ENCODE measurements around the gene CARNS1.

DNA sequence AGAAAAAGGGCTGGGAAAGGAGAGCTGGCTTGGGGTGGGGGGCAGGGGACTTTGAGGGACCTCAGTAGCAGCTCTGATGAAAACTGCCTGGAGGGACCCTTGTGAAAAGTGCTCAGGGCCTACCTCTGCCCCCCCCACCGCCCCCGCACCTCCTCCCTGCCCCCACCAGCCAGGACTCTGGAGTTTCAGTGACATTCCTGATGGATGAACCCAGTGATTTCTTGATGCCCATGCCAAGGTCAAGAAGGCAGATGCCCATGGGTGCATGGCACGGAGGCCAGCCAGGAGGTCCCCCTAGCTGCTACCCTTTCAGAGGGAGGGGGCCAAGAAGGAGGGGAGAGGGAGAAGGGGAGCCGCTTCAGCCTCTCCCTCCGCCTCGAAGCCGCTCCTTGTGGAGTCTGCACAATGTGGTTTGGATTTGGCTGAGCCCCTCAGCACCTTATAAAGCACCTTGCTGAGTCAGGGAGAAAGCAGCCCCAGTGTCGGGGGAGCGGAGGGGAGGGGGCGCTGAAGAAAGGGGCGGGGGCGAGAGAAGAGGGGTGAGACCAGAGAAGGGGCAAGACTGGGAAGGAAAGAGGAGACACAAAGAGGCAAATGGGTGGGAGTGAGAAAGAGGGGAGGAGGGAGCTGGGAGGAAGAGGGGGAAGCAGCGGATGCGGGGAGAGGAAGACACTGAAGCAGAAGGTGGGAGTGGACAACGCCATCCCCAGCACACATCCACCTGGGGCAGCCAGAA is 40.0 kb upstream of the CARNS1 start:
- TF ChIP-seq CTCF (IDR thresholded peaks at IDR 0.05) = no peak
- TF ChIP-seq POLR2A (IDR thresholded peaks at IDR 0.05) = no peak
